ENCODE data around the gene TSC1.
A peak's percentile ranks its signal among the peaks of the same experiment; 100 is the strongest.
"Not testable (repeated sequence)": the region's sequence is repeated elsewhere in the genome, so short reads cannot be mapped to it uniquely, and the experiment has no call there.

TSC1 gene

GRCh38 chr9:132944294-132945185, at the start of gene TSC1:
Gene TSC1, minus strand, starts transcription at chr9:132944616. Its CDS starts 15,744 bp downstream, at chr9:132928872.
- Mint-ChIP-seq H3K4me3 (peak within 1 kb of the TSS; percentile 98), H3K27ac (peak within 1 kb of the TSS; percentile 100), H3K4me1 (peaks cover 68% of the 10 kb centered on the region), H3K9me3 (no peaks in the 10 kb centered on the region), H3K36me3 (ENCODE audit: low read depth) (no peaks in the 10 kb centered on the region), H3K27me3 (ENCODE audit: low read depth, poor library complexity) (peaks cover 3% of the 10 kb centered on the region)
- TF ChIP-seq, protein P1, sequence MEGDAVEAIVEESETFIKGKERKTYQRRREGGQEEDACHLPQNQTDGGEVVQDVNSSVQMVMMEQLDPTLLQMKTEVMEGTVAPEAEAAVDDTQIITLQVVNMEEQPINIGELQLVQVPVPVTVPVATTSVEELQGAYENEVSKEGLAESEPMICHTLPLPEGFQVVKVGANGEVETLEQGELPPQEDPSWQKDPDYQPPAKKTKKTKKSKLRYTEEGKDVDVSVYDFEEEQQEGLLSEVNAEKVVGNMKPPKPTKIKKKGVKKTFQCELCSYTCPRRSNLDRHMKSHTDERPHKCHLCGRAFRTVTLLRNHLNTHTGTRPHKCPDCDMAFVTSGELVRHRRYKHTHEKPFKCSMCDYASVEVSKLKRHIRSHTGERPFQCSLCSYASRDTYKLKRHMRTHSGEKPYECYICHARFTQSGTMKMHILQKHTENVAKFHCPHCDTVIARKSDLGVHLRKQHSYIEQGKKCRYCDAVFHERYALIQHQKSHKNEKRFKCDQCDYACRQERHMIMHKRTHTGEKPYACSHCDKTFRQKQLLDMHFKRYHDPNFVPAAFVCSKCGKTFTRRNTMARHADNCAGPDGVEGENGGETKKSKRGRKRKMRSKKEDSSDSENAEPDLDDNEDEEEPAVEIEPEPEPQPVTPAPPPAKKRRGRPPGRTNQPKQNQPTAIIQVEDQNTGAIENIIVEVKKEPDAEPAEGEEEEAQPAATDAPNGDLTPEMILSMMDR (IDR thresholded peaks at IDR 0.05), result no peak
- peak; percentile 99 for DNase-seq

DNA sequence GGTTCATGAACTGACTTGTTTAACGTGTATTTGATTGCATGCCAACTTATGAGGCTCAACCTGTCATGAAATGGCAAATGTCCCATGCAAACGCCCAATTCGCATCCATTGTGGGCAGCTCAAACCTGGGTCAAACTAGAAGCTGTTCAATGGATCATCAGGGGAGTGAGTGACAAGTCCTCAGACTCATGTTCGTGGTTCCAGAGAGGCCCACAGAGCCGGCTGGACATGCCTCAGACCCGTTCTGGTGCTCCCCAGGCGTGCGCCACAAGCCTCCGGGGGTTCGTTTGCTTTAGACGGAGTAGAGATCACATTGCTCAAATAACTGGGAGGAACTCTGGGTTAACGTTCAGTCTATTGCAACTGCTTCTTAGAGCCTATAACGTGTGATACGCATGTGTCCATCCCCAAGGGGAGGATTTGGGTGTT, 49.1 kb upstream of the TSC1 start:
- Mint-ChIP-seq H3K4me1 (peaks cover 32% of the 10 kb centered on the region), H3K36me3 (ENCODE audit: low read depth) (no peaks in the 10 kb centered on the region), H3K4me3 (no peak overlapping the region), H3K27ac (no peak overlapping the region), H3K27me3 (ENCODE audit: low read depth, poor library complexity) (peaks cover 8% of the 10 kb centered on the region), H3K9me3 (no peaks in the 10 kb centered on the region)
- DNase-seq, result no peak
- TF ChIP-seq, protein P1 (IDR thresholded peaks at IDR 0.05), result no peak

DNA sequence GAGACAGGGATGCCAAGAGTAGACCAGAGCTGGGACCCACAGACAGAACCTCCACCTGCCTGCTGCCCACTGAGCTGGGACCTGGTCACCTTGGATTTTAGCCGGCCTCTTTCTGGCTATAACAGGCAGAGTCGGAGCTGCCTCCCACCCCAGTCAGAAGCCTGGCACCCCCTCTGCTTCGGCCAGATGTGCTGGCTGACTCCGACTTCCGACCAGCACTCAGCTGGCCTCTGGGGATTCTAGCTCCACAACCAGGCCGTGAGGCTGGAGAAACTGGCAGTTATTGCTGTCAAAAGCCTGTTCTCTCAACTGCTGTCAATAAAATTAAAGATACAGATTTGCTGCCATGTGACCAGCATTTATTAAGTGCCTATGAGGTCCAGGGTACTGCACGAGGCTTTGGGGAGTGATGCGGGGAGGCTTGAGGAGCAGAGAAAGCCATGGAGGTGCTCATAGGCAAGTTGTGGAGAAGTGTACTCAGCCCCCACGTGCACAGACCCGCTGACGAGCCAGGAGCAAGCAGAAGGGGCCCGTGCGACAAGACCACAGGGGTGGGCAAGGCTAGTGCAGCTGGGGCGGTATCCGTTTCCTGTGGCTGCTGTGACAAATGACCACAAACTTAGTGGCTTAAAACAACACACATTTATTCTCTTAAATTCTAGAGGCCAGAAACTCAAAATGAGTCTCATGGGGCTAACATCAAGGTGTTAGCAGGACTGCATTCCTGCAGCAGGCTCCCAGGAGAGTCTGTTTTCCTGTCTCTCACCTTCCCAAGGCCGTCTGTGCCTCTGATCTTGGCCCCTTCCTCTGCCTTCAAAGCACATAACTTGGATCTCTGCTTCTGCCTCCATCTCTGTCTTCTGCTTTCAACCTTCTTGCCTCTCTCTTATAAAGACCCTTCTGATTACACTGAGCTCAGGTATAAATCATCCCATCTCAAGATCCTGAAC, 47.2 kb upstream of the TSC1 start:
- TF ChIP-seq, protein P1 (IDR thresholded peaks at IDR 0.05), result no peak
- no peak for DNase-seq
- Mint-ChIP-seq H3K4me3 (no peak overlapping the region), H3K36me3 (ENCODE audit: low read depth) (no peaks in the 10 kb centered on the region), H3K27ac (no peak overlapping the region), H3K4me1 (peaks cover 38% of the 10 kb centered on the region), H3K27me3 (ENCODE audit: low read depth, poor library complexity) (peaks cover 23% of the 10 kb centered on the region), H3K9me3 (no peaks in the 10 kb centered on the region)

GRCh38 chr9:132990781-132991180, 46.4 kb upstream of the TSC1 start:
- H3K4me3 Mint-ChIP-seq, result no peak overlapping the region
- DNase-seq, result no peak
- peaks cover 38% of the 10 kb centered on the region for H3K4me1 Mint-ChIP-seq
- no peak overlapping the region for H3K27ac Mint-ChIP-seq
- TF ChIP-seq, protein P1 (IDR thresholded peaks at IDR 0.05), result no peak
- peaks cover 20% of the 10 kb centered on the region for H3K27me3 Mint-ChIP-seq (ENCODE audit: low read depth, poor library complexity)
- no peaks in the 10 kb centered on the region for H3K36me3 Mint-ChIP-seq (ENCODE audit: low read depth)
- no peaks in the 10 kb centered on the region for H3K9me3 Mint-ChIP-seq

GRCh38 chr9:132989998-132990557, 45.7 kb upstream of the TSC1 start:
- not testable (repeated sequence) for H3K4me3 Mint-ChIP-seq; H3K27ac Mint-ChIP-seq; DNase-seq; H3K36me3 Mint-ChIP-seq (ENCODE audit: low read depth); H3K9me3 Mint-ChIP-seq
- Mint-ChIP-seq H3K4me1 (peaks cover 38% of the 10 kb centered on the region), H3K27me3 (ENCODE audit: low read depth, poor library complexity) (peaks cover 23% of the 10 kb centered on the region)

All from nephron progenitor cell (in vitro differentiated cells).